Measurements from ENCODE around the gene SLC9C1.

SLC9C1 gene

DNA sequence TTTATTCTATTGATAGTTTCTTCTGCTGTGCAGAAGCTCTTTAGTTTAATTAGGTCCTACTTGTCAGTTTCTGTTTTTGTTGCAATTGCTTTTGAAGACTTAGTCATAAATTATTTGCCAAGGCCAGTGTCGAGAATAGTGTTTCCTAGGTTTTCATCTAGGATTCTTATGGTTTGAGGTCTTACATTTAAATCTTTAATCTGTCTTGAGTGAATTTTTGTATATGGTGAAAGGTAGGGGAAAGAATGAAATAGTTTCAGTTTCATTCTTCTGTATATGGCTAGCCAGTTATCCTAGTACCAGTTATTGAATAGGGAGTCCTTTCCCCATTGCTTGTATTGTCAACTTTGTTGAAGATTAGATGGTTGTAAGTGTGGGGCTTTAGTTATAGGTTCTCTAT is 150.3 kb downstream of the SLC9C1 start:
- TF ChIP-seq, protein P1, sequence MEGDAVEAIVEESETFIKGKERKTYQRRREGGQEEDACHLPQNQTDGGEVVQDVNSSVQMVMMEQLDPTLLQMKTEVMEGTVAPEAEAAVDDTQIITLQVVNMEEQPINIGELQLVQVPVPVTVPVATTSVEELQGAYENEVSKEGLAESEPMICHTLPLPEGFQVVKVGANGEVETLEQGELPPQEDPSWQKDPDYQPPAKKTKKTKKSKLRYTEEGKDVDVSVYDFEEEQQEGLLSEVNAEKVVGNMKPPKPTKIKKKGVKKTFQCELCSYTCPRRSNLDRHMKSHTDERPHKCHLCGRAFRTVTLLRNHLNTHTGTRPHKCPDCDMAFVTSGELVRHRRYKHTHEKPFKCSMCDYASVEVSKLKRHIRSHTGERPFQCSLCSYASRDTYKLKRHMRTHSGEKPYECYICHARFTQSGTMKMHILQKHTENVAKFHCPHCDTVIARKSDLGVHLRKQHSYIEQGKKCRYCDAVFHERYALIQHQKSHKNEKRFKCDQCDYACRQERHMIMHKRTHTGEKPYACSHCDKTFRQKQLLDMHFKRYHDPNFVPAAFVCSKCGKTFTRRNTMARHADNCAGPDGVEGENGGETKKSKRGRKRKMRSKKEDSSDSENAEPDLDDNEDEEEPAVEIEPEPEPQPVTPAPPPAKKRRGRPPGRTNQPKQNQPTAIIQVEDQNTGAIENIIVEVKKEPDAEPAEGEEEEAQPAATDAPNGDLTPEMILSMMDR (IDR thresholded peaks at IDR 0.05; ENCODE audit: insufficient read depth, low read length, poor library complexity, severe bottlenecking), result no peak
- Histone ChIP-seq H3K36me3 (ENCODE audit: control insufficient read depth, insufficient read depth, low read length) (no peaks in the 10 kb centered on the region), H3K27me3 (replicated peaks; ENCODE audit: control insufficient read depth, insufficient read depth, low read length) (no peaks in the 10 kb centered on the region), H3K4me3 (replicated peaks; ENCODE audit: low read depth, low read length) (no peak overlapping the region)
- no peak for DNase-seq (ENCODE audit: extremely low read depth, insufficient read length)

DNA sequence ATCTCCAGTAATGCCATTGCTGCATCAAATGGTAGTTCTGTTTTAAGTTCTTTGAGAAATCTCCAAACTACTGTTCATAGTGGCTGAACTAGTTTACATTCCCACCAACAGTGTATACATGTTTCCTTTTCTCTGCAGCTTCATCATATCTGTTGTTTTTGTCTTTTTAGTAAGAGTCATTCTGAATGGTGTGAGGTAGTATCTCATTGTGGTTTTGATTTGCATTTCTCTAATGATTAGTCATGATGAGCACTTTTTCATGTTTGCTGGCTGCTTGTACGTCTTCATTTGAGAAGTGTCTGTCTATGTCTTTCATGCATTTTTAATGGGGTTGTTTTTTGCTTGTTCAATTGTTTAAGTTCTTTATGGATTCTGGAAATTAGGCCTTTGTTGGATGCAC is 150.8 kb downstream of the SLC9C1 start:
- Histone ChIP-seq H3K27me3 (replicated peaks; ENCODE audit: control insufficient read depth, insufficient read depth, low read length) (no peaks in the 10 kb centered on the region), H3K36me3 (ENCODE audit: control insufficient read depth, insufficient read depth, low read length) (no peaks in the 10 kb centered on the region), H3K4me3 (replicated peaks; ENCODE audit: low read depth, low read length) (no peak overlapping the region)
- no peak for DNase-seq (ENCODE audit: extremely low read depth, insufficient read length)
- TF ChIP-seq, protein P1 (IDR thresholded peaks at IDR 0.05; ENCODE audit: insufficient read depth, low read length, poor library complexity, severe bottlenecking), result no peak

DNA sequence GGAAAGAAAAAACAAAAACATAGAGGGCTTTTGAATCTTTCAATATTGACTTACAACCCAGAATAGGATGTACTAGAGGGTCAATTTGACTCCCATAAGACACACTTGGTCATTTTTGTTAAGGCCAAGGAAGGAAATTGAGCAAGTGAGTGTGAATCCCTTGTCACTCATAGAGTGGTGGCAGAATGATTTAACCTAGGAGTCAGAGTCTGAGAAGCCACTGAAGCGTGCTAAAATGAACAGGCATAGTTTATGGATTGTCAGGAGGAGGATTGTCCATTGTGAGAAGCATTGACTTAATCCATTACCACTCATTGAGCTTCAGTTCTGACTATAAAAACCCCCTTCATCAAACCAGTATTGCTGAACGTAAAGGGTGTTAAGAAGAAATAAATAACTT is 152.7 kb downstream of the SLC9C1 start:
- TF ChIP-seq, protein P1 (IDR thresholded peaks at IDR 0.05; ENCODE audit: insufficient read depth, low read length, poor library complexity, severe bottlenecking), result no peak
- DNase-seq (ENCODE audit: extremely low read depth, insufficient read length), result no peak
- Histone ChIP-seq H3K4me3 (replicated peaks; ENCODE audit: low read depth, low read length) (no peak overlapping the region), H3K36me3 (ENCODE audit: control insufficient read depth, insufficient read depth, low read length) (no peaks in the 10 kb centered on the region), H3K27me3 (replicated peaks; ENCODE audit: control insufficient read depth, insufficient read depth, low read length) (no peaks in the 10 kb centered on the region)

DNA sequence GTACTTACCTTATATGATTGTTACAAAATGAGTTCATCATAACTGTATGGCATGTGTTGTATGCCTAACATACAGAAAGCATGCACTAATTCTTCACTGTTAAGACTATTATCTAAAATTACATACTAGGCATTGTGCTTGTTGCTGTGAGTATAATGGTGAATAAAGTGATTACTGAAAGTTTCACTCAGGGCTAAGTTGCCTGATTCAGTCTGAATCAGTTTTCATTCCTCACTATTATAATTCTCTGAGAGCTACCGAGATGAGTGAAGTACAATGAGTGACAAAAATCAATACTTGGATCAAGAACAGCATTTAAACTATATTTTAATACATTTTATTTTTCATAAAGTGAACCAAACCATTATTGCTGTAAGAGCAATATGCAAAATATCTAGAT is 153.4 kb downstream of the SLC9C1 start:
- no peaks in the 10 kb centered on the region for H3K27me3 ChIP-seq (replicated peaks; ENCODE audit: control insufficient read depth, insufficient read depth, low read length)
- DNase-seq (ENCODE audit: extremely low read depth, insufficient read length), result no peak
- H3K4me3 ChIP-seq (replicated peaks; ENCODE audit: low read depth, low read length), result no peak overlapping the region
- no peaks in the 10 kb centered on the region for H3K36me3 ChIP-seq (ENCODE audit: control insufficient read depth, insufficient read depth, low read length)
- TF ChIP-seq, protein P1 (IDR thresholded peaks at IDR 0.05; ENCODE audit: insufficient read depth, low read length, poor library complexity, severe bottlenecking), result no peak

DNA sequence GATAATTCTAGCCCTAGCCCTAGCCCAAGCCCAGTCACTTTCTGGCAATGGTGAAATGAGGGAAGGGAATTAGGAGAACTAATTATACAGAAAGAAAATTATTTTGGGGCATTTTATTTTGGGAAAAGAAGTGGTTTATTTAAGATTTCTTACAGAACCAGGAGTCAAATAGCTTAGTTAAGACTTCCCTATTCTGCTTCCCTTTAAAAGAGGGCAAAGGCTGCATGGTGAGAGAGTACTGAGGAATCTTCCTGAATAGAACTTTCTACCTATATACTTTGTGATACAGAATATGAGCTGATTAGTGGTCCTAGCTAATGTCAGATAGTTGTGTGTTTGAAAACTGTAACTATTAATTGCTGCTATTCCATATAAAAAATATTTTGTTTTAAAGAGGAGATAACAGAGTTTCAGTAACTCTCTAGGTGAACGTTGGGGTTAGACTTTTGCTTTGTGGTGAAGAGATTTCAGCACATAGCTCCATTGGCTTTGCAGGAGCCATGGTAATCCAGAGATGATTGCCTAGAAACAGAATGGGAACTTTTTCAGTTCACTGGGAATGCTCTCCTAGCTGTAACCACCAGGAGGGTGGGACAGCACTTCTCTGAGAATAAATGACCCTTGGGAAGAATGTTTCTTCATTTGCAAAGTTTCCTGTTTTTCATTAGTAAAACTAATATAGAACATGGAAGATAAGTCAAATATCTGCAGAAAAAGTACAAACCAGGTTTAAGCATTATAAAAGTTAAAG is 155.6 kb downstream of the SLC9C1 start:
- Histone ChIP-seq H3K27me3 (replicated peaks; ENCODE audit: control insufficient read depth, insufficient read depth, low read length) (no peaks in the 10 kb centered on the region), H3K36me3 (ENCODE audit: control insufficient read depth, insufficient read depth, low read length) (no peaks in the 10 kb centered on the region), H3K4me3 (replicated peaks; ENCODE audit: low read depth, low read length) (no peak overlapping the region)
- TF ChIP-seq, protein P1 (IDR thresholded peaks at IDR 0.05; ENCODE audit: insufficient read depth, low read length, poor library complexity, severe bottlenecking), result no peak
- DNase-seq (ENCODE audit: extremely low read depth, insufficient read length), result no peak

DNA sequence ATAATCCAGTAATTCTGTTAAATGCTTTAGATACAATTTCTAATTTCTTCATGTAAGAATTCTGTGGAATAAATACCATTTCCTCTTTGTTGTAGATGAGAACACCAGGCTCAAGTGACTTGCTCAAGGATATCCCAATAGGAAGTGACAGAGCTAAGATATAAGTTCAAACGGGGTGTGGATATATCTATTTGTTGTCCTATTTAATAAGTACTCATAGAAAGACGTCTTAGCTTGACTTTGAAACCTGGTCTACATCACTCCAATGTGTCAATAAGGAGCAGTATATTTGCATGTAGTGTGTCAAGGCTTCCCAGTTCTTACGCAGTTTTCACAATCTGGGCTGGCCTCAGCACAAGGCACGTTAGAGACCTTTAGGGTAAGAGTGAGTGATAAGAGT is 156.2 kb downstream of the SLC9C1 start:
- TF ChIP-seq, protein P1 (IDR thresholded peaks at IDR 0.05; ENCODE audit: insufficient read depth, low read length, poor library complexity, severe bottlenecking), result no peak
- Histone ChIP-seq H3K36me3 (ENCODE audit: control insufficient read depth, insufficient read depth, low read length) (no peaks in the 10 kb centered on the region), H3K4me3 (replicated peaks; ENCODE audit: low read depth, low read length) (no peak overlapping the region), H3K27me3 (replicated peaks; ENCODE audit: control insufficient read depth, insufficient read depth, low read length) (no peaks in the 10 kb centered on the region)
- no peak for DNase-seq (ENCODE audit: extremely low read depth, insufficient read length)

Measured in GM06990 (cell line).